GM23248 (cell line): ENCODE measurements around the gene ZBTB9. TPM values are rescaled to one million over a fixed set of nuclear protein-coding genes. Genes with fewer than 3 reads are reported as not detected.

ENCODE experiments used
- DNase-seq: peaks from one replicate; pipeline ENCODE4 v3.0.0-alpha.2; 2015
- H2AFZ ChIP-seq: fragments of 200-600 bp; sonication (generic); 2 replicates; pipeline ENCODE4 v1.6.1; 2016; ENCODE audit warnings: antibody characterized with exemption
- H3F3A ChIP-seq: fragments of 200-600 bp; sonication (generic); 2 replicates; pipeline ENCODE4 v1.6.1; 2016; ENCODE audit warnings: mild to moderate bottlenecking, antibody characterized with exemption, mixed run types; ENCODE audit not compliant: insufficient read depth
- H3K27ac ChIP-seq: fragments of 200-600 bp; sonication (generic); 2 replicates; pipeline ENCODE4 v1.5.1; 2016; ENCODE audit warnings: mild to moderate bottlenecking
- H3K27me3 ChIP-seq: fragments of 200-600 bp; sonication (generic); replicated peaks from 2 replicates; pipeline ENCODE4 v1.6.1; 2016; ENCODE audit warnings: mild to moderate bottlenecking; ENCODE audit not compliant: insufficient read depth
- H3K36me3 ChIP-seq: fragments of 200-600 bp; sonication (generic); 2 replicates; pipeline ENCODE4 v1.6.1; 2016; ENCODE audit warnings: low read depth, mild to moderate bottlenecking
- H3K4me1 ChIP-seq: fragments of 200-600 bp; sonication (generic); 2 replicates; pipeline ENCODE4 v1.6.1; 2016; ENCODE audit warnings: mild to moderate bottlenecking; ENCODE audit not compliant: insufficient read depth
- H3K4me2 ChIP-seq: fragments of 200-600 bp; sonication (generic); one replicate; pipeline ENCODE4 v1.6.1; 2016; ENCODE audit warnings: mild to moderate bottlenecking; ENCODE audit not compliant: unreplicated experiment
- H3K4me3 ChIP-seq: fragments of 200-600 bp; sonication (generic); 2 replicates; pipeline ENCODE4 v1.5.1; 2016; ENCODE audit warnings: mild to moderate bottlenecking
- H3K79me2 ChIP-seq: fragments of 200-600 bp; sonication (generic); 2 replicates; pipeline ENCODE4 v1.6.1; 2016; ENCODE audit warnings: mild to moderate bottlenecking; ENCODE audit not compliant: insufficient read depth
- H3K9ac ChIP-seq: fragments of 200-600 bp; sonication (generic); 2 replicates; pipeline ENCODE4 v1.6.1; 2016; ENCODE audit warnings: mild to moderate bottlenecking
- H3K9me2 ChIP-seq: fragments of 200-600 bp; sonication (generic); 2 replicates; pipeline ENCODE4 v1.6.1; 2016; ENCODE audit warnings: mixed run types, mild to moderate bottlenecking, moderate library complexity; ENCODE audit not compliant: insufficient read depth
- H3K9me3 ChIP-seq: fragments of 200-600 bp; sonication (generic); one replicate; pipeline ENCODE4 v1.6.1; 2017; ENCODE audit warnings: low read depth
- H4K20me1 ChIP-seq: fragments of 200-600 bp; sonication (generic); 2 replicates; pipeline ENCODE4 v1.6.0; 2016; ENCODE audit not compliant: insufficient read depth
- EZH2 ChIP-seq: fragments of 200-600 bp; sonication (generic); IDR thresholded peaks from 2 replicates; pipeline ENCODE4 v1.6.1; 2018; ENCODE audit warnings: antibody characterized with exemption, mild to moderate bottlenecking; ENCODE audit not compliant: insufficient read depth, poor library complexity, severe bottlenecking
- EZH2phosphoT487 ChIP-seq: fragments of 200-600 bp; sonication (generic); IDR thresholded peaks from 2 replicates; pipeline ENCODE4 v1.6.1; 2018; ENCODE audit warnings: antibody characterized with exemption, moderate library complexity, mild to moderate bottlenecking, low read depth; ENCODE audit not compliant: insufficient read depth
- WGBS, 2 experiments: methylation state at CpG; one replicate each; pipeline ENCODE4 v1.1.6; 2015 to 2017; ENCODE audit warnings: low lambda C conversion rate in 2 of 2, low coverage in 1 of 2; ENCODE audit errors: missing lambda C conversion rate in 2 of 2; 5-methylcytosine and 5-hydroxymethylcytosine counted together
- in situ Hi-C: fragments of 300-500 bp; cut with MboI; formaldehyde crosslinking; loops from 2 replicates; pipeline ENCODE4 v1.15.0; 2020
- polyA plus RNA-seq: library from polyadenylated mRNA; unstranded; fragments of >200 nt; fragmentation: Nextera tagmentation; extraction: Ambion mirVana; gene quantifications from 2 replicates; pipeline ENCODE4 v1.2.1, GENCODE V29; 2016
- total RNA-seq: library from RNA; depleted of rRNA; stranded (reverse); fragments of >200 nt; shearing (Covaris generic); gene quantifications from 2 replicates; pipeline ENCODE4 v1.2.3, GENCODE V29; 2014

Gene ZBTB9
- total and polyA plus RNA-seq, 2 experiments from 2014 or later = 3.5 to 7.0 TPM

- TF ChIP-seq EZH2 (no peak), EZH2phosphoT487 (no peak)
- Histone ChIP-seq H3K4me1 (peaks cover 7% of the 10 kb centered on the region; the same call in 1 of the 2 replicates), H3K4me2 (no peak overlapping the region), H3K79me2 (peaks cover 35% of the 10 kb centered on the region), H3K4me3 (no peak overlapping the region), H3K36me3 (peaks cover under 1% of the 10 kb centered on the region; the same call in 1 of the 2 replicates), H3K9me3 (no peaks in the 10 kb centered on the region), H3F3A (peaks cover 12% of the 10 kb centered on the region; the same call in 1 of the 2 replicates), H2AFZ (no peak overlapping the region), H3K9ac (no peak overlapping the region), H3K27me3 (no peaks in the 10 kb centered on the region), H4K20me1 (no peaks in the 10 kb centered on the region), H3K9me2 (no peaks in the 10 kb centered on the region), H3K27ac (no peak overlapping the region)
- 92 to 95% methylated on average over 1 of the region's 1 CpG for WGBS, 2 experiments
- in situ Hi-C loops = no loop called here
- DNase-seq = no peak
These were observed 21.3 kb upstream of the ZBTB9 start for GRCh38 chr6:33433001-33433543.

GRCh38 chr6:33433544-33434191, 20.7 kb upstream of the ZBTB9 start:
- Histone ChIP-seq H3K4me1 (peaks cover 3% of the 10 kb centered on the region; the same call in 1 of the 2 replicates), H3K9me2 (no peaks in the 10 kb centered on the region), H2AFZ (no peak overlapping the region), H3K27ac (no peak overlapping the region), H3K9me3 (no peaks in the 10 kb centered on the region), H3K9ac (no peak overlapping the region), H3K27me3 (no peaks in the 10 kb centered on the region), H3K4me3 (no peak overlapping the region), H3K79me2 (peaks cover 30% of the 10 kb centered on the region), H3F3A (peaks cover 9% of the 10 kb centered on the region; the same call in 1 of the 2 replicates), H3K36me3 (peaks cover 6% of the 10 kb centered on the region; the same call in 1 of the 2 replicates), H3K4me2 (no peak overlapping the region), H4K20me1 (no peaks in the 10 kb centered on the region)
- WGBS, 2 experiments = 72 to 83% methylated on average over 5 to 7 of the region's 17 CpGs
- in situ Hi-C loops = no loop called here
- TF ChIP-seq EZH2 = no peak
- TF ChIP-seq EZH2phosphoT487 = no peak
- DNase-seq = no peak

GRCh38 chr6:33434961-33435360, 19.4 kb upstream of the ZBTB9 start:
- Histone ChIP-seq H3F3A (peaks cover 4% of the 10 kb centered on the region; the same call in 1 of the 2 replicates), H4K20me1 (no peaks in the 10 kb centered on the region), H3K27me3 (no peaks in the 10 kb centered on the region), H3K9me2 (no peaks in the 10 kb centered on the region), H3K4me1 (no peaks in the 10 kb centered on the region), H3K9me3 (no peaks in the 10 kb centered on the region), H3K4me3 (no peak overlapping the region), H3K4me2 (no peak overlapping the region), H3K79me2 (peaks cover 19% of the 10 kb centered on the region), H3K9ac (no peak overlapping the region), H3K27ac (no peak overlapping the region), H3K36me3 (peaks cover 6% of the 10 kb centered on the region; the same call in 1 of the 2 replicates), H2AFZ (no peak overlapping the region)
- DNase-seq = no peak
- TF ChIP-seq EZH2phosphoT487 (no peak), EZH2 (no peak)
- WGBS, 2 experiments = 92 to 97% methylated on average over 2 to 4 of the region's 4 CpGs
- in situ Hi-C loops = no loop called here

GRCh38 chr6:33437666-33438065, 16.7 kb upstream of the ZBTB9 start:
- Histone ChIP-seq H3K27ac (no peak overlapping the region), H3K4me2 (no peak overlapping the region), H3K79me2 (no peaks in the 10 kb centered on the region), H3K4me1 (no peaks in the 10 kb centered on the region), H3K27me3 (no peaks in the 10 kb centered on the region), H3K9ac (no peak overlapping the region), H3K36me3 (peaks cover 6% of the 10 kb centered on the region; the same call in 1 of the 2 replicates), H3K9me2 (no peaks in the 10 kb centered on the region), H3K9me3 (no peaks in the 10 kb centered on the region), H3F3A (no peaks in the 10 kb centered on the region), H2AFZ (no peak overlapping the region), H4K20me1 (no peaks in the 10 kb centered on the region), H3K4me3 (no peak overlapping the region)
- WGBS, 2 experiments = 95 to 98% methylated on average over 15 to 18 of the region's 18 CpGs
- no peak for DNase-seq
- TF ChIP-seq EZH2 (no peak), EZH2phosphoT487 (no peak)
- in situ Hi-C loops = no loop called here
